ENCODE data around the gene PPP1R16B.

PPP1R16B gene

GRCh38 chr20:38905375-38905774, 99.9 kb downstream of the PPP1R16B start:
- TF ChIP-seq CTBP1 (IDR thresholded peaks at IDR 0.05; ENCODE audit: borderline replicate concordance) (no peak), FOXK2 (IDR thresholded peaks at IDR 0.05) (no peak), L3MBTL2 (conservative IDR thresholded peaks at IDR 0.05) (no peak), NFRKB (IDR thresholded peaks at IDR 0.05) (no peak), ELF4 (IDR thresholded peaks at IDR 0.05) (no peak), SP1 (IDR thresholded peaks at IDR 0.05) (no peak), ARNT (IDR thresholded peaks at IDR 0.05) (no peak), ZNF384 (IDR thresholded peaks at IDR 0.05) (no peak), TARDBP (IDR thresholded peaks at IDR 0.05) (no peak), FOXA1 (IDR thresholded peaks at IDR 0.05) (no peak), SUZ12 (IDR thresholded peaks at IDR 0.05) (no peak), FOXM1 (IDR thresholded peaks at IDR 0.05; ENCODE audit: borderline replicate concordance) (no peak), BHLHE40 (IDR thresholded peaks at IDR 0.05; ENCODE audit: borderline replicate concordance) (no peak), HDGF (IDR thresholded peaks at IDR 0.05; ENCODE audit: borderline replicate concordance) (no peak)
- DNase-seq (ENCODE audit: extremely low spot score) = no peak
- ChIA-PET CTCF (no interaction called here), POLR2A (no interaction called here)

- TF ChIP-seq TARDBP (IDR thresholded peaks at IDR 0.05) (no peak), FOXA1 (IDR thresholded peaks at IDR 0.05) (no peak), L3MBTL2 (conservative IDR thresholded peaks at IDR 0.05) (no peak), FOXM1 (IDR thresholded peaks at IDR 0.05; ENCODE audit: borderline replicate concordance) (no peak), SUZ12 (IDR thresholded peaks at IDR 0.05) (no peak), NFRKB (IDR thresholded peaks at IDR 0.05) (no peak), ZNF384 (IDR thresholded peaks at IDR 0.05) (no peak), ELF4 (IDR thresholded peaks at IDR 0.05) (no peak), PKNOX1 (IDR thresholded peaks at IDR 0.05) (no peak), FOXK2 (IDR thresholded peaks at IDR 0.05) (no peak), CTBP1 (IDR thresholded peaks at IDR 0.05; ENCODE audit: borderline replicate concordance) (no peak), LEF1 (IDR thresholded peaks at IDR 0.05; ENCODE audit: borderline replicate concordance) (no peak), BHLHE40 (IDR thresholded peaks at IDR 0.05; ENCODE audit: borderline replicate concordance) (no peak), SP1 (IDR thresholded peaks at IDR 0.05) (no peak), ARNT (IDR thresholded peaks at IDR 0.05) (no peak), HDGF (IDR thresholded peaks at IDR 0.05; ENCODE audit: borderline replicate concordance) (no peak)
- DNase-seq (ENCODE audit: extremely low spot score) = no peak
- ChIA-PET CTCF (no interaction called here), POLR2A (no interaction called here)
Measured at GRCh38 chr20:38907918-38908677, 102.6 kb downstream of the PPP1R16B start.

GRCh38 chr20:38915355-38915754, 109.9 kb downstream of the PPP1R16B start:
- POLR2A ChIA-PET = no interaction called here
- no peak for TF ChIP-seq TARDBP (IDR thresholded peaks at IDR 0.05)
- TF ChIP-seq ZNF384 (IDR thresholded peaks at IDR 0.05) = no peak
- no peak for TF ChIP-seq HDGF (IDR thresholded peaks at IDR 0.05; ENCODE audit: borderline replicate concordance)
- no peak for TF ChIP-seq LEF1 (IDR thresholded peaks at IDR 0.05; ENCODE audit: borderline replicate concordance)
- TF ChIP-seq NFRKB (IDR thresholded peaks at IDR 0.05) = no peak
- no peak for TF ChIP-seq CTBP1 (IDR thresholded peaks at IDR 0.05; ENCODE audit: borderline replicate concordance)
- TF ChIP-seq FOXM1 (IDR thresholded peaks at IDR 0.05; ENCODE audit: borderline replicate concordance) = no peak
- TF ChIP-seq FOXA1 (IDR thresholded peaks at IDR 0.05) = no peak
- TF ChIP-seq L3MBTL2 (conservative IDR thresholded peaks at IDR 0.05) = no peak
- TF ChIP-seq SUZ12 (IDR thresholded peaks at IDR 0.05) = no peak
- TF ChIP-seq ELF4 (IDR thresholded peaks at IDR 0.05) = no peak
- no peak for TF ChIP-seq FOXK2 (IDR thresholded peaks at IDR 0.05)
- no peak for TF ChIP-seq ARNT (IDR thresholded peaks at IDR 0.05)
- no peak for TF ChIP-seq PKNOX1 (IDR thresholded peaks at IDR 0.05)
- TF ChIP-seq SP1 (IDR thresholded peaks at IDR 0.05) = no peak
- TF ChIP-seq BHLHE40 (IDR thresholded peaks at IDR 0.05; ENCODE audit: borderline replicate concordance) = no peak
- DNase-seq (ENCODE audit: extremely low spot score) = no peak
- CTCF ChIA-PET = no interaction called here

GRCh38 chr20:38917657-38918056, 112.2 kb downstream of the PPP1R16B start:
- TF ChIP-seq ZNF384 (IDR thresholded peaks at IDR 0.05) (no peak), TARDBP (IDR thresholded peaks at IDR 0.05) (no peak), NFRKB (IDR thresholded peaks at IDR 0.05) (no peak), FOXM1 (IDR thresholded peaks at IDR 0.05; ENCODE audit: borderline replicate concordance) (no peak)
- POLR2A ChIA-PET = no interaction called here
- CTCF ChIA-PET = no interaction called here
- no peak for DNase-seq (ENCODE audit: extremely low spot score)

- CTCF ChIA-PET = no interaction called here
- POLR2A ChIA-PET = no interaction called here
- TF ChIP-seq BHLHE40 (IDR thresholded peaks at IDR 0.05; ENCODE audit: borderline replicate concordance) (no peak), FOXK2 (IDR thresholded peaks at IDR 0.05) (no peak), HDGF (IDR thresholded peaks at IDR 0.05; ENCODE audit: borderline replicate concordance) (no peak), ARNT (IDR thresholded peaks at IDR 0.05) (no peak), ELF4 (IDR thresholded peaks at IDR 0.05) (no peak), L3MBTL2 (conservative IDR thresholded peaks at IDR 0.05) (no peak), ZNF384 (IDR thresholded peaks at IDR 0.05) (no peak), FOXM1 (IDR thresholded peaks at IDR 0.05; ENCODE audit: borderline replicate concordance) (no peak), LEF1 (IDR thresholded peaks at IDR 0.05; ENCODE audit: borderline replicate concordance) (no peak), CTBP1 (IDR thresholded peaks at IDR 0.05; ENCODE audit: borderline replicate concordance) (no peak)
- no peak for DNase-seq (ENCODE audit: extremely low spot score)
Measured at GRCh38 chr20:38918172-38918571, 112.7 kb downstream of the PPP1R16B start.

GRCh38 chr20:38919683-38920082, 114.2 kb downstream of the PPP1R16B start:
- POLR2A ChIA-PET = no interaction called here
- DNase-seq (ENCODE audit: extremely low spot score) = no peak
- TF ChIP-seq ARNT (IDR thresholded peaks at IDR 0.05) (no peak), FOXM1 (IDR thresholded peaks at IDR 0.05; ENCODE audit: borderline replicate concordance) (no peak), PKNOX1 (IDR thresholded peaks at IDR 0.05) (no peak), CTBP1 (IDR thresholded peaks at IDR 0.05; ENCODE audit: borderline replicate concordance) (no peak), NFRKB (IDR thresholded peaks at IDR 0.05) (no peak), TARDBP (IDR thresholded peaks at IDR 0.05) (no peak), FOXA1 (IDR thresholded peaks at IDR 0.05) (no peak), LEF1 (IDR thresholded peaks at IDR 0.05; ENCODE audit: borderline replicate concordance) (no peak)
- CTCF ChIA-PET = interaction anchor here (0.6 kb wide), 1 partner anchor 130 kb away, joined by 4 read pairs; no protein-coding TSS in a partner anchor
